Motor neuron (in vitro differentiated cells): ENCODE data around the gene TMBIM4. TPM values are rescaled to one million over a fixed set of nuclear protein-coding genes. Genes with fewer than 3 reads are reported as not detected.
A peak's percentile ranks its signal among the peaks of the same experiment; 100 is the strongest.

ENCODE experiments used
- ATAC-seq, 8 experiments: fragments of 200-7000 bp; cut with Tn5 transposase; replicated peaks in 6 of 8; 2 replicates each; pipeline ENCODE4 v1.8.0; 2021; ENCODE audit warnings: mild to moderate bottlenecking in 8 of 8, moderate library complexity in 8 of 8
- H3K27ac ChIP-seq, 2 donors: fragments of 250-450 bp; sonication (Bioruptor Pico); 2 replicates each; pipeline ENCODE4 v1.9.0; 2021; ENCODE audit warnings: antibody characterized with exemption in 2 of 2, mild to moderate bottlenecking in 2 of 2, moderate library complexity in 1 of 2
- H3K4me1 ChIP-seq, 2 donors: fragments of 250-450 bp; sonication (Bioruptor Pico); replicated peaks in 1 of 2; 2 replicates each; pipeline ENCODE4 v1.6.1; 2021; ENCODE audit warnings: antibody characterized with exemption in 2 of 2, mild to moderate bottlenecking in 2 of 2, moderate library complexity in 1 of 2
- H3K4me3 ChIP-seq, 5 donors: fragments of 250-450 bp; sonication (Bioruptor Pico); 2 replicates each; pipeline ENCODE4 v1.9.0; 2021; ENCODE audit warnings: antibody characterized with exemption in 5 of 5, mild to moderate bottlenecking in 5 of 5, moderate library complexity in 4 of 5
- WGBS, 10 experiments: fragments of 450-650 bp; shearing (Covaris generic); methylation state at CpG; one replicate each; pipeline ENCODE4 v1.0.0; 2022; 5-methylcytosine and 5-hydroxymethylcytosine counted together
- in situ Hi-C, 9 experiments: fragments of 400-800 bp; cut with MboI; loops; one replicate each; pipeline ENCODE4 v1.15.0; 2021; ENCODE audit warnings: low sequenced_read_pairs in 9 of 9, low pct_unique_long_range_greater_than_20kb in 2 of 9; ENCODE audit not compliant: unreplicated experiment in 9 of 9
- total RNA-seq, 8 experiments: library from RNA; unstranded; fragments of 300-600 nt; gene quantifications; 2 replicates each; pipeline versions ENCODE4 v1.2.3 to v1.2.4, GENCODE V29; 2022

The TMBIM4 gene
- total RNA-seq, 8 experiments from 2014 or later: 19.7 to 101 (median 45.7) TPM

GRCh38 chr12:66107451-66107915 is 62.3 kb downstream of the TMBIM4 start:
- no peaks in the 10 kb centered on the region for H3K4me1 ChIP-seq
- WGBS, 10 experiments: 0 to 70% (median 25%) methylated on average over 3 to 9 of the region's 9 CpGs; no CpG with 5 or more reads in 1 of the 10 experiments
- in situ Hi-C loops: loop anchor here in 3 of 9 experiments (25.0 kb wide), 2 partner anchors 395 to 795 kb away; no protein-coding TSS in a partner anchor
- no peak overlapping the region for H3K27ac ChIP-seq
- peak in 7 of 8 experiments; percentile 28 to 87 (median 76) for ATAC-seq
- H3K4me3 ChIP-seq: no peak overlapping the region

GRCh38 chr12:66103016-66103913 is 66.5 kb downstream of the TMBIM4 start:
- Histone ChIP-seq H3K4me3 (no peak overlapping the region), H3K27ac (no peak overlapping the region), H3K4me1 (no peaks in the 10 kb centered on the region)
- 56 to 100% (median 83%) methylated on average over 1 to 2 of the region's 3 CpGs; no CpG with 5 or more reads in 1 of the 10 experiments for WGBS, 10 experiments
- in situ Hi-C loops: loop anchor here in 3 of 9 experiments (25.0 kb wide), 2 partner anchors 391 to 791 kb away; no protein-coding TSS in a partner anchor
- no peak for ATAC-seq

DNA sequence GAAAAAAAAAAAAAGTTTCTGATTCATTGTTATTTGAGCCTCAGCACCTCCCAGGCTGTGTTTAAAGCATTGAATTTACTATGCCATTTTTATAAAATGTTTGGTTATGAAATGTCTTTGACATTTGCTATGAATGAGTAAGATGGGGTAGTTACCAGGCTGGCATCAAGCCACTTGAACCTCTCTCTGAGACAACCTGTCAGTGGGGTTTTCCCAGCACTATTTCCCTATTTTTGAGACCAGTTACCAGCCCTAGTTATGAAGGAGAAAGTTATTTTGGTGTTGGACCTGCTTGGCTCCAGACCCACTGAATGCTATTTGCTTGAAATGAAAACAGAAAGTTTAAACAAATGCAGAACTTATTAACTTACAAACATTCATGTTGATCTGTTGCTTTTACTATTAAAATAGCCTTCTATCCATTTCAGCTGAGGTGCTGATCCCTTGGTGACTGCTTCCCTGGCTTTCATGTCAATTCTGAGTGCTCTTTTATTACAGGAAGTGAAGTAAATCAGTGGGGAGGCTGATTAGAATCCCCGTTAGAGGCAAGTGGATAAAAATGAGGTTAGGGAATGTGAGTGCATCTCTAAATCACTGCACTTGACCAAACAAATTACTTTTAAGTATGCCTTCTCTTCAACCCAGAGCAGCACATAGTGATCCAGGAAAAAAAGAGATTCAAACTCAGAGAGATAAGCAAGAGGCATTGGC is 77.1 kb downstream of the TMBIM4 start:
- in situ Hi-C loops: loop anchor here in 5 of 9 experiments (25.0 kb wide), 4 partner anchors 105 to 1205 kb away; no protein-coding TSS in a partner anchor
- 0 to 11% (median 9%) methylated on average over 1 of the region's 1 CpG; no CpG with 5 or more reads in 5 of the 10 experiments for WGBS, 10 experiments

GRCh38 chr12:66090157-66090556 is 79.6 kb downstream of the TMBIM4 start:
- Histone ChIP-seq H3K27ac (no peak overlapping the region), H3K4me1 (no peaks in the 10 kb centered on the region), H3K4me3 (no peak overlapping the region)
- no peak for ATAC-seq
- WGBS, 10 experiments: 73 to 100% (median 89%) methylated on average over 2 to 4 of the region's 4 CpGs
- in situ Hi-C loops: loop anchor here in 5 of 9 experiments (25.0 kb wide), 4 partner anchors 103 to 1203 kb away; no protein-coding TSS in a partner anchor

More for the DNA sequence above, 77.1 kb downstream of the TMBIM4 start:
- Histone ChIP-seq H3K27ac (no peak overlapping the region), H3K4me1 (no peaks in the 10 kb centered on the region), H3K4me3 (no peak overlapping the region)
- ATAC-seq: peak in 1 of 8 experiments; percentile 27

- in situ Hi-C loops: loop anchor here in 5 of 9 experiments (25.0 kb wide), 4 partner anchors 100 to 1200 kb away; no protein-coding TSS in a partner anchor
- no peaks in the 10 kb centered on the region for H3K4me1 ChIP-seq
- H3K4me3 ChIP-seq: no peak overlapping the region
- no peak overlapping the region for H3K27ac ChIP-seq
- ATAC-seq: peak in 5 of 8 experiments; percentile 30 to 77 (median 74)
- 2 to 53% (median 22%) methylated on average over 2 to 10 of the region's 10 CpGs for WGBS, 10 experiments
These were observed 82.3 kb downstream of the TMBIM4 start for GRCh38 chr12:66087365-66087943.

DNA sequence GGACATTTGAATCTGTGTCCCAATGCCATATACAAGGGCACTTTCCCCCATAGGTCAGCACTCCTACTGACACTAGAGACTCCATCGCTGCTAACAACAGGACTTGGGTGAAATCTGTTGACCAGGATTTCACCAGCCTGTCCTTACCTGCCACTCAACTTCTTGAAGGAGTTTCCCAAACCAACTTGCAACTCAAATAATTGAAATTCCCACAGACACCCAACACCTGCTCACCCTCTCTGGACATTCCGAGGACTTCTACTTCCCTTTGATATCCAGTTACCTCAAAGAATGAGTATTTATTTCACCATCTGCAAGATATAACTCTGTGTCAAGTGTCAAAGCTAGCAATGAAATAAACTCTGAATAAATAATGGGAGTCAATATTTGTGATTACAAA is 83.8 kb downstream of the TMBIM4 start:
- ATAC-seq: no peak
- 90 to 100% (median 100%) methylated on average over 1 to 2 of the region's 2 CpGs; no CpG with 5 or more reads in 2 of the 10 experiments for WGBS, 10 experiments
- no peaks in the 10 kb centered on the region for H3K4me1 ChIP-seq
- no peak overlapping the region for H3K27ac ChIP-seq
- in situ Hi-C loops: loop anchor here in 5 of 9 experiments (25.0 kb wide), 4 partner anchors 99 to 1199 kb away; no protein-coding TSS in a partner anchor
- H3K4me3 ChIP-seq: no peak overlapping the region

Other genes starting within 250 kb of the TMBIM4 start
- gene LLPH, start 39.2 kb downstream of the TMBIM4 start, total RNA-seq: 10 to 100 TPM in 4 of 8 experiments, 1 to 10 TPM in 4; 5.8 to 39.8 (median 12.9) TPM
- 10 to 100 TPM in 3 of 8 experiments, under 1 TPM in 5; 0.27 to 79.2 (median 0.52) TPM for gene IRAK3, start 19.2 kb upstream of the TMBIM4 start, total RNA-seq
- 10 to 100 TPM in 1 of 8 experiments, 1 to 10 TPM in 7; 3.0 to 15.8 (median 4.6) TPM for gene HELB, start 132.5 kb upstream of the TMBIM4 start, total RNA-seq